OCI-LY7 (cell line): ENCODE data around the gene GALNT9. TPM values are rescaled to one million over a fixed set of nuclear protein-coding genes. Genes with fewer than 3 reads are reported as not detected.

ENCODE experiments used
- BruUV-seq: library from RNA; stranded (reverse); fragments of 400-500 nt; replicated peaks from 2 replicates; lab custom pipeline; 2021; lab: Mats Ljungman, UMichigan
- CTCF ChIA-PET: fragments of 300-600 bp; sonication (Branson Sonifier 250); formaldehyde crosslinking; loops from one replicate; lab custom pipeline; 2022; ENCODE audit warnings: antibody characterized with exemption; ENCODE audit not compliant: unreplicated experiment; lab: Charles Lee
- POLR2A ChIA-PET: fragments of 300-600 bp; sonication (Branson Sonifier 250); formaldehyde crosslinking; loops from one replicate; lab custom pipeline; 2022; ENCODE audit warnings: antibody characterized with exemption; lab: Charles Lee
- DNase-seq: peaks from one replicate; pipeline ENCODE4 v3.0.0-alpha.2; 2015; ENCODE audit warnings: low spot score
- H2AFZ ChIP-seq: fragments of 200-600 bp; sonication (generic), shearing (Covaris generic); 2 replicates; pipeline ENCODE4 v1.6.1; 2014; ENCODE audit warnings: mild to moderate bottlenecking, antibody characterized with exemption, low read length, moderate library complexity
- H3K27ac ChIP-seq: fragments of 200-600 bp; sonication (generic); 2 replicates; pipeline ENCODE4 v1.5.1; 2014; ENCODE audit warnings: mixed run types, low read depth, mild to moderate bottlenecking, moderate library complexity, low read length, inconsistent platforms; ENCODE audit not compliant: poor library complexity, severe bottlenecking
- H3K36me3 ChIP-seq: fragments of 200-600 bp; sonication (generic); 2 replicates; pipeline ENCODE4 v1.6.1; 2014; ENCODE audit warnings: mild to moderate bottlenecking, antibody characterized with exemption, low read length, moderate library complexity, mixed read lengths; ENCODE audit not compliant: insufficient read depth
- H3K4me1 ChIP-seq: fragments of 200-600 bp; sonication (generic); 2 replicates; pipeline ENCODE4 v1.5.1; 2014; ENCODE audit warnings: mild to moderate bottlenecking, low read length; ENCODE audit not compliant: insufficient read depth, poor library complexity, severe bottlenecking
- H3K4me2 ChIP-seq: fragments of 200-600 bp; sonication (generic); 2 replicates; pipeline ENCODE4 v1.6.1; 2014; ENCODE audit warnings: mild to moderate bottlenecking, low read length
- H3K4me3 ChIP-seq: fragments of 200-600 bp; sonication (generic); 2 replicates; pipeline ENCODE4 v1.5.1; 2014; ENCODE audit warnings: mild to moderate bottlenecking, low read depth, low read length; ENCODE audit not compliant: poor library complexity, severe bottlenecking
- H3K79me2 ChIP-seq: fragments of 200-600 bp; sonication (generic); 2 replicates; pipeline ENCODE4 v1.6.1; 2016; ENCODE audit warnings: low read depth, mild to moderate bottlenecking, low read length, moderate library complexity, mixed read lengths; ENCODE audit not compliant: insufficient read depth
- H3K9me2 ChIP-seq: fragments of 200-600 bp; sonication (generic); 2 replicates; pipeline ENCODE4 v1.6.1; 2016; ENCODE audit warnings: mild to moderate bottlenecking, low read length, mixed read lengths; ENCODE audit not compliant: insufficient read depth
- H3K9me3 ChIP-seq: fragments of 200-600 bp; sonication (generic); 2 replicates; pipeline ENCODE4 v1.6.1; 2014; ENCODE audit warnings: mild to moderate bottlenecking, mixed run types, low read length, mixed read lengths
- H4K20me1 ChIP-seq: fragments of 200-600 bp; sonication (generic); 2 replicates; pipeline ENCODE4 v1.6.1; 2014; ENCODE audit warnings: mild to moderate bottlenecking, antibody characterized with exemption, low read length, moderate library complexity, mixed read lengths; ENCODE audit not compliant: insufficient read depth
- CTCF ChIP-seq: fragments of 200-600 bp; sonication (generic); conservative IDR thresholded peaks from 2 replicates; pipeline ENCODE4 v1.5.1; 2014; ENCODE audit warnings: mild to moderate bottlenecking, antibody characterized with exemption, low read length, moderate library complexity, mixed read lengths
- EZH2phosphoT487 ChIP-seq: fragments of 200-600 bp; sonication (generic); IDR thresholded peaks from 2 replicates; pipeline ENCODE4 v1.6.1; 2018; ENCODE audit warnings: low read depth, borderline replicate concordance, mild to moderate bottlenecking, mixed run types, antibody characterized with exemption, low read length, moderate library complexity, mixed read lengths
- intact Hi-C: fragments of 100-400 bp; cut with micrococcal nuclease; formaldehyde crosslinking; loops from one replicate; pipeline ENCODE4 v1.10.0; 2022; ENCODE audit not compliant: unreplicated experiment
- total RNA-seq, 2 experiments: library from RNA; depleted of rRNA in 1 of 2; stranded (reverse); fragments of >200 nt in 1 of 2; shearing (Covaris generic) in 1 of 2; gene quantifications; 2 replicates each; pipeline ENCODE4 v1.2.3, GENCODE V29; 2014 to 2022

Gene GALNT9
- total RNA-seq, 2 experiments from 2014 or later = 0.28 TPM; not detected in 1

GRCh38 chr12:132282950-132283771, 46.2 kb downstream of the GALNT9 start:
- Histone ChIP-seq H3K9me3 (no peaks in the 10 kb centered on the region), H3K9me2 (no peaks in the 10 kb centered on the region), H2AFZ (no peak overlapping the region), H3K36me3 (no peaks in the 10 kb centered on the region), H3K4me2 (no peak overlapping the region), H3K4me3 (no peak overlapping the region), H3K27ac (no peak overlapping the region), H4K20me1 (no peaks in the 10 kb centered on the region), H3K4me1 (no peaks in the 10 kb centered on the region), H3K79me2 (no peaks in the 10 kb centered on the region)
- no TSS peak for BruUV-seq
- POLR2A ChIA-PET = no interaction called here
- intact Hi-C loops = no loop called here
- DNase-seq = peak; percentile 7
- CTCF ChIA-PET = no interaction called here
- no peak for TF ChIP-seq EZH2phosphoT487
- TF ChIP-seq CTCF = no peak

- no peaks in the 10 kb centered on the region for H4K20me1 ChIP-seq
- no peaks in the 10 kb centered on the region for H3K9me3 ChIP-seq
- H3K79me2 ChIP-seq = no peaks in the 10 kb centered on the region
- intact Hi-C loops = no loop called here
- no peak overlapping the region for H3K27ac ChIP-seq
- DNase-seq = no peak
- CTCF ChIA-PET = no interaction called here
- BruUV-seq = no TSS peak
- no peak overlapping the region for H3K4me2 ChIP-seq
- H3K36me3 ChIP-seq = no peaks in the 10 kb centered on the region
- H3K4me3 ChIP-seq = no peak overlapping the region
- TF ChIP-seq CTCF (no peak), EZH2phosphoT487 (no peak)
- H2AFZ ChIP-seq = no peak overlapping the region
- POLR2A ChIA-PET = interaction anchor here (0.6 kb wide), 1 partner anchor 1019 kb away, joined by 3 read pairs; no protein-coding TSS in a partner anchor
- H3K9me2 ChIP-seq = no peaks in the 10 kb centered on the region
- no peaks in the 10 kb centered on the region for H3K4me1 ChIP-seq
These were observed 47.1 kb downstream of the GALNT9 start for GRCh38 chr12:132282031-132282949.
